AG08395 (cell line): ENCODE measurements around the gene S100Z.
A peak's percentile ranks its signal among the peaks of the same experiment; 100 is the strongest.
"Not testable (repeated sequence)": the region's sequence is repeated elsewhere in the genome, so short reads cannot be mapped to it uniquely, and the experiment has no call there.

Source experiments
- DNase-seq: peaks from one replicate; pipeline ENCODE4 v3.0.0; 2012; ENCODE audit warnings: mixed read lengths, low spot score

Gene S100Z

GRCh38 chr5:76874088-76874581 is 24.3 kb downstream of the S100Z start:
- DNase-seq = no peak

- DNase-seq = no peak
Measured at GRCh38 chr5:76888733-76889300, 39.0 kb downstream of the S100Z start.

- DNase-seq = no peak
Measured at GRCh38 chr5:76893294-76893693, 43.5 kb downstream of the S100Z start.

- no peak for DNase-seq
Measured at GRCh38 chr5:76896196-76896595, 46.4 kb downstream of the S100Z start.

GRCh38 chr5:76901522-76901921 is 51.7 kb downstream of the S100Z start:
- no peak for DNase-seq

- no peak for DNase-seq
Measured at GRCh38 chr5:76908166-76908565, 58.4 kb downstream of the S100Z start.

- not testable (repeated sequence) for DNase-seq
Measured at GRCh38 chr5:76910344-76910933, 60.6 kb downstream of the S100Z start.

GRCh38 chr5:76914671-76915070 is 64.9 kb downstream of the S100Z start:
- not testable (repeated sequence) for DNase-seq

- no peak for DNase-seq
Measured at GRCh38 chr5:76918539-76918938, 68.7 kb downstream of the S100Z start.

GRCh38 chr5:76920491-76920890 is 70.7 kb downstream of the S100Z start:
- DNase-seq = no peak

GRCh38 chr5:76926329-76927105 is 76.7 kb downstream of the S100Z start:
- DNase-seq = no peak

- DNase-seq = no peak
Measured at GRCh38 chr5:76927961-76928360, 78.1 kb downstream of the S100Z start.

- no peak for DNase-seq
Measured at GRCh38 chr5:76930083-76930482, 80.3 kb downstream of the S100Z start.

- no peak for DNase-seq
Measured at GRCh38 chr5:76938177-76938576, 88.4 kb downstream of the S100Z start.

GRCh38 chr5:76941000-76941399 is 91.2 kb downstream of the S100Z start:
- no peak for DNase-seq

GRCh38 chr5:76941442-76941841 is 91.6 kb downstream of the S100Z start:
- DNase-seq = no peak

GRCh38 chr5:76942581-76942980 is 92.8 kb downstream of the S100Z start:
- DNase-seq = peak; percentile 22

- no peak for DNase-seq
Measured at GRCh38 chr5:76943006-76943405, 93.2 kb downstream of the S100Z start.

- DNase-seq = no peak
Measured at GRCh38 chr5:76944638-76945037, 94.8 kb downstream of the S100Z start.

GRCh38 chr5:76945238-76945637 is 95.4 kb downstream of the S100Z start:
- DNase-seq = not testable (repeated sequence)

- no peak for DNase-seq
Measured at GRCh38 chr5:76946090-76946489, 96.3 kb downstream of the S100Z start.

- no peak for DNase-seq
Measured at GRCh38 chr5:76947082-76947503, 97.3 kb downstream of the S100Z start.
